ENCODE results near the gene GUCY2F.

- TF ChIP-seq, protein P1, sequence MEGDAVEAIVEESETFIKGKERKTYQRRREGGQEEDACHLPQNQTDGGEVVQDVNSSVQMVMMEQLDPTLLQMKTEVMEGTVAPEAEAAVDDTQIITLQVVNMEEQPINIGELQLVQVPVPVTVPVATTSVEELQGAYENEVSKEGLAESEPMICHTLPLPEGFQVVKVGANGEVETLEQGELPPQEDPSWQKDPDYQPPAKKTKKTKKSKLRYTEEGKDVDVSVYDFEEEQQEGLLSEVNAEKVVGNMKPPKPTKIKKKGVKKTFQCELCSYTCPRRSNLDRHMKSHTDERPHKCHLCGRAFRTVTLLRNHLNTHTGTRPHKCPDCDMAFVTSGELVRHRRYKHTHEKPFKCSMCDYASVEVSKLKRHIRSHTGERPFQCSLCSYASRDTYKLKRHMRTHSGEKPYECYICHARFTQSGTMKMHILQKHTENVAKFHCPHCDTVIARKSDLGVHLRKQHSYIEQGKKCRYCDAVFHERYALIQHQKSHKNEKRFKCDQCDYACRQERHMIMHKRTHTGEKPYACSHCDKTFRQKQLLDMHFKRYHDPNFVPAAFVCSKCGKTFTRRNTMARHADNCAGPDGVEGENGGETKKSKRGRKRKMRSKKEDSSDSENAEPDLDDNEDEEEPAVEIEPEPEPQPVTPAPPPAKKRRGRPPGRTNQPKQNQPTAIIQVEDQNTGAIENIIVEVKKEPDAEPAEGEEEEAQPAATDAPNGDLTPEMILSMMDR (IDR thresholded peaks at IDR 0.05; ENCODE audit: low read length), result no peak
- no peak for TF ChIP-seq EZH2 (IDR thresholded peaks at IDR 0.05; ENCODE audit: borderline replicate concordance, low read length)
These were observed 99.6 kb downstream of the GUCY2F start for GRCh38 chrX:109382332-109382731.

Measured in OCI-LY1 (cell line).